HEK293 (cell line): ENCODE results near the gene GBF1.

ENCODE experiments used
- CTCF ChIA-PET: fragments of 350-600 bp; formaldehyde crosslinking; extraction: SDS; loops from one replicate; lab custom pipeline; 2021; ENCODE audit warnings: antibody characterized with exemption; lab: Yijun Ruan, JAX
- POLR2A ChIA-PET: fragments of 300-600 bp; formaldehyde crosslinking; extraction: SDS; loops from one replicate; lab custom pipeline; 2020; ENCODE audit warnings: antibody characterized with exemption, inconsistent platforms; lab: Yijun Ruan, JAX
- H3K27ac ChIP-seq: fragments of 200-500 bp; sonication (Bioruptor generic); 2 replicates; pipeline ENCODE4 v1.5.1; 2014; ENCODE audit warnings: low read depth, low read length, control low read depth, inconsistent platforms; ENCODE audit errors: extremely low read depth
- H3K36me3 ChIP-seq, 2 experiments: fragments of 200-500 bp in 1 of 2; sonication (Bioruptor generic) in 1 of 2; 1 replicate in 1 of 2; 2 replicates in 1 of 2; pipeline ENCODE4 v1.5.1; 2014 to 2017; ENCODE audit warnings: inconsistent platforms in 2 of 2, low read length in 2 of 2; ENCODE audit not compliant: control insufficient read depth in 2 of 2, insufficient read depth in 1 of 2
- H3K4me1 ChIP-seq: fragments of 200-500 bp; sonication (Bioruptor generic); 2 replicates; pipeline ENCODE4 v1.5.1; 2014; ENCODE audit warnings: mild to moderate bottlenecking, low read length, inconsistent platforms; ENCODE audit not compliant: control insufficient read depth, insufficient read depth
- H3K4me3 ChIP-seq: 2 replicates; pipeline ENCODE4 v1.5.1; 2011; ENCODE audit warnings: low read depth, mild to moderate bottlenecking, control low read depth, low read length, moderate library complexity
- H3K9me3 ChIP-seq: fragments of 200-500 bp; sonication (Bioruptor generic); 2 replicates; pipeline ENCODE4 v1.5.1; 2014; ENCODE audit warnings: low read depth, low read length, inconsistent platforms; ENCODE audit not compliant: control insufficient read depth, insufficient read depth
- IKZF3 ChIP-seq: fragments of 450-650 bp; IDR thresholded peaks from 2 replicates; pipeline ENCODE4 v1.5.0; 2018; ENCODE audit warnings: missing biosample characterization, mild to moderate bottlenecking, missing genetic modification characterization, moderate library complexity
- KLF10 ChIP-seq: fragments of 450-650 bp; IDR thresholded peaks from 2 replicates; pipeline ENCODE4 v1.5.1; 2018; ENCODE audit warnings: missing biosample characterization, mild to moderate bottlenecking, missing genetic modification characterization
- KLF7 ChIP-seq: fragments of 450-650 bp; formaldehyde crosslinking; IDR thresholded peaks from 2 replicates; pipeline ENCODE4 v1.5.1; 2016; ENCODE audit warnings: missing biosample characterization, missing genetic modification characterization, borderline replicate concordance
- MEIS1 ChIP-seq: sonication (generic); formaldehyde crosslinking; IDR thresholded peaks from 2 replicates; pipeline ENCODE4 v1.8.1; 2022; ENCODE audit warnings: missing genetic modification reagents, mild to moderate bottlenecking, borderline replicate concordance
- RBAK ChIP-seq: fragments of 450-650 bp; formaldehyde crosslinking; IDR thresholded peaks from 2 replicates; pipeline ENCODE4 v1.5.1; 2016; ENCODE audit warnings: missing biosample characterization, missing genetic modification characterization
- YY1 ChIP-seq: fragments of 450-650 bp; formaldehyde crosslinking; IDR thresholded peaks from 2 replicates; pipeline ENCODE4 v1.5.1; 2018; ENCODE audit warnings: missing biosample characterization, missing genetic modification characterization
- YY2 ChIP-seq: fragments of 450-650 bp; formaldehyde crosslinking; IDR thresholded peaks from 2 replicates; pipeline ENCODE4 v1.5.1; 2016; ENCODE audit warnings: missing biosample characterization, missing genetic modification characterization
- ZNF10 ChIP-seq: fragments of 450-650 bp; formaldehyde crosslinking; IDR thresholded peaks from 2 replicates; pipeline ENCODE4 v1.5.1; 2017; ENCODE audit warnings: missing biosample characterization, missing genetic modification characterization
- ZNF146 ChIP-seq: fragments of 450-650 bp; formaldehyde crosslinking; IDR thresholded peaks from 2 replicates; pipeline ENCODE4 v1.5.1; 2016; ENCODE audit warnings: missing biosample characterization, missing genetic modification characterization
- ZNF202 ChIP-seq: fragments of 450-650 bp; formaldehyde crosslinking; IDR thresholded peaks from 2 replicates; pipeline ENCODE4 v1.5.1; 2016; ENCODE audit warnings: missing biosample characterization, missing genetic modification characterization, borderline replicate concordance
- ZNF335 ChIP-seq: fragments of 450-650 bp; formaldehyde crosslinking; conservative IDR thresholded peaks from 2 replicates; pipeline ENCODE4 v1.5.1; 2016; ENCODE audit warnings: missing biosample characterization, missing genetic modification characterization
- ZNF362 ChIP-seq: fragments of 450-650 bp; formaldehyde crosslinking; IDR thresholded peaks from 2 replicates; pipeline ENCODE4 v1.5.1; 2016; ENCODE audit warnings: missing biosample characterization, missing genetic modification characterization
- ZNF48 ChIP-seq: fragments of 450-650 bp; formaldehyde crosslinking; IDR thresholded peaks from 2 replicates; pipeline ENCODE4 v1.5.1; 2016; ENCODE audit warnings: missing biosample characterization, missing genetic modification characterization
- ZNF580 ChIP-seq: fragments of 450-650 bp; formaldehyde crosslinking; IDR thresholded peaks from 2 replicates; pipeline ENCODE4 v1.5.1; 2016; ENCODE audit warnings: missing biosample characterization, missing genetic modification characterization
- ZNF596 ChIP-seq: fragments of 450-650 bp; IDR thresholded peaks from 2 replicates; pipeline ENCODE4 v1.5.0; 2018; ENCODE audit warnings: missing biosample characterization, mild to moderate bottlenecking, missing genetic modification characterization, moderate library complexity
- ZNF621 ChIP-seq: fragments of 450-650 bp; formaldehyde crosslinking; IDR thresholded peaks from 2 replicates; pipeline ENCODE4 v1.5.1; 2017; ENCODE audit warnings: missing biosample characterization, missing genetic modification characterization
- ZNF776 ChIP-seq: fragments of 450-650 bp; formaldehyde crosslinking; IDR thresholded peaks from 2 replicates; pipeline ENCODE4 v1.5.0; 2017; ENCODE audit warnings: missing biosample characterization, missing genetic modification characterization, borderline replicate concordance
- ZNF830 ChIP-seq: fragments of 450-650 bp; IDR thresholded peaks from 2 replicates; pipeline ENCODE4 v1.5.0; 2018; ENCODE audit warnings: missing biosample characterization, missing genetic modification characterization, low read depth, mild to moderate bottlenecking, moderate library complexity
- ZXDB ChIP-seq: fragments of 450-650 bp; formaldehyde crosslinking; IDR thresholded peaks from 2 replicates; pipeline ENCODE4 v1.5.1; 2016; ENCODE audit warnings: missing biosample characterization, missing genetic modification characterization
- TF ChIP-seq, protein P1 (sequence below): fragments of 450-650 bp; formaldehyde crosslinking; IDR thresholded peaks from 2 replicates; pipeline ENCODE4 v1.5.1; 2017; ENCODE audit warnings: missing biosample characterization, missing genetic modification characterization
- TF ChIP-seq, protein P2 (sequence below): fragments of 450-650 bp; formaldehyde crosslinking; IDR thresholded peaks from 2 replicates; pipeline ENCODE4 v1.5.1; 2016; ENCODE audit warnings: missing biosample characterization, missing genetic modification characterization
- TF ChIP-seq, protein P3 (sequence below): fragments of 450-650 bp; formaldehyde crosslinking; IDR thresholded peaks from 2 replicates; pipeline ENCODE4 v1.5.1; 2016; ENCODE audit warnings: missing biosample characterization, missing genetic modification characterization, low read depth
- TF ChIP-seq, protein P4 (sequence below): sonication (generic); formaldehyde crosslinking; IDR thresholded peaks from 2 replicates; pipeline ENCODE4 v1.8.1; 2022; ENCODE audit warnings: mild to moderate bottlenecking, moderate library complexity, missing genetic modification reagents

Gene GBF1

GRCh38 chr10:102297101-102297500 lies 51.8 kb downstream of the GBF1 start (continued):
- TF ChIP-seq ZNF596 (tag by site-specific recombination) (no peak), KLF10 (tag by site-specific recombination) (no peak), MEIS1 (CRISPR knock-in tag) (no peak), YY2 (no peak), YY1 (tag by site-specific recombination) (no peak)

GRCh38 chr10:102298899-102299298 lies 53.6 kb downstream of the GBF1 start:
- TF ChIP-seq, protein P1, sequence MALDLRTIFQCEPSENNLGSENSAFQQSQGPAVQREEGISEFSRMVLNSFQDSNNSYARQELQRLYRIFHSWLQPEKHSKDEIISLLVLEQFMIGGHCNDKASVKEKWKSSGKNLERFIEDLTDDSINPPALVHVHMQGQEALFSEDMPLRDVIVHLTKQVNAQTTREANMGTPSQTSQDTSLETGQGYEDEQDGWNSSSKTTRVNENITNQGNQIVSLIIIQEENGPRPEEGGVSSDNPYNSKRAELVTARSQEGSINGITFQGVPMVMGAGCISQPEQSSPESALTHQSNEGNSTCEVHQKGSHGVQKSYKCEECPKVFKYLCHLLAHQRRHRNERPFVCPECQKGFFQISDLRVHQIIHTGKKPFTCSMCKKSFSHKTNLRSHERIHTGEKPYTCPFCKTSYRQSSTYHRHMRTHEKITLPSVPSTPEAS (tag by site-specific recombination), result no peak
- TF ChIP-seq ZNF146 (tag by site-specific recombination), result peak; percentile 26; the same call in 1 of the 2 replicates
- TF ChIP-seq, all 188 proteins: peak for 1
- POLR2A ChIA-PET, result no interaction called here
- Histone ChIP-seq H3K27ac (no peak overlapping the region), H3K36me3 (no peaks in the 10 kb centered on the region; a peak in 1 of 3 replicates), H3K4me1 (no peaks in the 10 kb centered on the region), H3K9me3 (no peaks in the 10 kb centered on the region), H3K4me3 (no peak overlapping the region)
- CTCF ChIA-PET, result interaction anchor here (1.3 to 1.4 kb wide), 2 partner anchors 54 to 85 kb away, joined by 3 to 4 read pairs; no protein-coding TSS in a partner anchor

- TF ChIP-seq ZNF362 (tag by site-specific recombination), result no peak
- TF ChIP-seq, protein P2, sequence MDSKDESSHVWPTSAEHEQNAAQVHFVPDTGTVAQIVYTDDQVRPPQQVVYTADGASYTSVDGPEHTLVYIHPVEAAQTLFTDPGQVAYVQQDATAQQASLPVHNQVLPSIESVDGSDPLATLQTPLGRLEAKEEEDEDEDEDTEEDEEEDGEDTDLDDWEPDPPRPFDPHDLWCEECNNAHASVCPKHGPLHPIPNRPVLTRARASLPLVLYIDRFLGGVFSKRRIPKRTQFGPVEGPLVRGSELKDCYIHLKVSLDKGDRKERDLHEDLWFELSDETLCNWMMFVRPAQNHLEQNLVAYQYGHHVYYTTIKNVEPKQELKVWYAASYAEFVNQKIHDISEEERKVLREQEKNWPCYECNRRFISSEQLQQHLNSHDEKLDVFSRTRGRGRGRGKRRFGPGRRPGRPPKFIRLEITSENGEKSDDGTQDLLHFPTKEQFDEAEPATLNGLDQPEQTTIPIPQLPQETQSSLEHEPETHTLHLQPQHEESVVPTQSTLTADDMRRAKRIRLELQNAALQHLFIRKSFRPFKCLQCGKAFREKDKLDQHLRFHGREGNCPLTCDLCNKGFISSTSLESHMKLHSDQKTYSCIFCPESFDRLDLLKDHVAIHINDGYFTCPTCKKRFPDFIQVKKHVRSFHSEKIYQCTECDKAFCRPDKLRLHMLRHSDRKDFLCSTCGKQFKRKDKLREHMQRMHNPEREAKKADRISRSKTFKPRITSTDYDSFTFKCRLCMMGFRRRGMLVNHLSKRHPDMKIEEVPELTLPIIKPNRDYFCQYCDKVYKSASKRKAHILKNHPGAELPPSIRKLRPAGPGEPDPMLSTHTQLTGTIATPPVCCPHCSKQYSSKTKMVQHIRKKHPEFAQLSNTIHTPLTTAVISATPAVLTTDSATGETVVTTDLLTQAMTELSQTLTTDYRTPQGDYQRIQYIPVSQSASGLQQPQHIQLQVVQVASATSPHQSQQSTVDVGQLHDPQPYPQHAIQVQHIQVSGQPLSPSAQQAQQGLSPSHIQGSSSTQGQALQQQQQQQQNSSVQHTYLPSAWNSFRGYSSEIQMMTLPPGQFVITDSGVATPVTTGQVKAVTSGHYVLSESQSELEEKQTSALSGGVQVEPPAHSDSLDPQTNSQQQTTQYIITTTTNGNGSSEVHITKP (tag by site-specific recombination), result no peak
- TF ChIP-seq, protein P3, sequence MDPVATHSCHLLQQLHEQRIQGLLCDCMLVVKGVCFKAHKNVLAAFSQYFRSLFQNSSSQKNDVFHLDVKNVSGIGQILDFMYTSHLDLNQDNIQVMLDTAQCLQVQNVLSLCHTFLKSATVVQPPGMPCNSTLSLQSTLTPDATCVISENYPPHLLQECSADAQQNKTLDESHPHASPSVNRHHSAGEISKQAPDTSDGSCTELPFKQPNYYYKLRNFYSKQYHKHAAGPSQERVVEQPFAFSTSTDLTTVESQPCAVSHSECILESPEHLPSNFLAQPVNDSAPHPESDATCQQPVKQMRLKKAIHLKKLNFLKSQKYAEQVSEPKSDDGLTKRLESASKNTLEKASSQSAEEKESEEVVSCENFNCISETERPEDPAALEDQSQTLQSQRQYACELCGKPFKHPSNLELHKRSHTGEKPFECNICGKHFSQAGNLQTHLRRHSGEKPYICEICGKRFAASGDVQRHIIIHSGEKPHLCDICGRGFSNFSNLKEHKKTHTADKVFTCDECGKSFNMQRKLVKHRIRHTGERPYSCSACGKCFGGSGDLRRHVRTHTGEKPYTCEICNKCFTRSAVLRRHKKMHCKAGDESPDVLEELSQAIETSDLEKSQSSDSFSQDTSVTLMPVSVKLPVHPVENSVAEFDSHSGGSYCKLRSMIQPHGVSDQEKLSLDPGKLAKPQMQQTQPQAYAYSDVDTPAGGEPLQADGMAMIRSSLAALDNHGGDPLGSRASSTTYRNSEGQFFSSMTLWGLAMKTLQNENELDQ, result no peak
- TF ChIP-seq ZNF776 (tag by site-specific recombination), result no peak
- TF ChIP-seq IKZF3, result no peak
- no peak for TF ChIP-seq ZNF580
- TF ChIP-seq, protein P4, sequence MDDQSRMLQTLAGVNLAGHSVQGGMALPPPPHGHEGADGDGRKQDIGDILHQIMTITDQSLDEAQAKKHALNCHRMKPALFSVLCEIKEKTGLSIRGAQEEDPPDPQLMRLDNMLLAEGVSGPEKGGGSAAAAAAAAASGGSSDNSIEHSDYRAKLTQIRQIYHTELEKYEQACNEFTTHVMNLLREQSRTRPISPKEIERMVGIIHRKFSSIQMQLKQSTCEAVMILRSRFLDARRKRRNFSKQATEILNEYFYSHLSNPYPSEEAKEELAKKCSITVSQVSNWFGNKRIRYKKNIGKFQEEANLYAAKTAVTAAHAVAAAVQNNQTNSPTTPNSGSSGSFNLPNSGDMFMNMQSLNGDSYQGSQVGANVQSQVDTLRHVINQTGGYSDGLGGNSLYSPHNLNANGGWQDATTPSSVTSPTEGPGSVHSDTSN (CRISPR knock-in tag), result no peak
- no peak for TF ChIP-seq RBAK (tag by site-specific recombination)
- no peak for TF ChIP-seq ZNF10 (tag by site-specific recombination)
- no peak for TF ChIP-seq KLF7
- TF ChIP-seq ZNF621 (tag by site-specific recombination), result no peak
- no peak for TF ChIP-seq ZNF335 (tag by site-specific recombination)
- no peak for TF ChIP-seq ZNF202 (tag by site-specific recombination)
- no peak for TF ChIP-seq ZXDB (tag by site-specific recombination)
- no peak for TF ChIP-seq ZNF48 (tag by site-specific recombination)
- TF ChIP-seq ZNF830 (tag by site-specific recombination), result no peak
These were observed 54.5 kb downstream of the GBF1 start for GRCh38 chr10:102299873-102300272.

More at GRCh38 chr10:102299873-102300272, 54.5 kb downstream of the GBF1 start:
- H3K4me3 ChIP-seq, result no peak overlapping the region
- H3K27ac ChIP-seq, result no peak overlapping the region
- ChIA-PET POLR2A (no interaction called here), CTCF (interaction anchor here (0.6 to 0.9 kb wide), 2 partner anchors 14 to 70 kb away, joined by 3 to 5 read pairs; no protein-coding TSS in a partner anchor)
- no peaks in the 10 kb centered on the region; a peak in 1 of 3 replicates for H3K36me3 ChIP-seq
- H3K9me3 ChIP-seq, result no peaks in the 10 kb centered on the region
- H3K4me1 ChIP-seq, result no peaks in the 10 kb centered on the region
